ENCODE measurements around the gene AKT2.

GRCh38 chr19:40302224-40303011, 17.3 kb upstream of the AKT2 start:
- TF ChIP-seq CTCF (conservative IDR thresholded peaks at IDR 0.05; ENCODE audit: low read depth, low read length), result no peak
- TF ChIP-seq EZH2 (IDR thresholded peaks at IDR 0.05; ENCODE audit: borderline replicate concordance, low read depth, low read length, poor library complexity, severe bottlenecking), result no peak
